ENCODE measurements around the gene EFNA4. TPM values are rescaled to one million over a fixed set of nuclear protein-coding genes. Genes with fewer than 3 reads are reported as not detected.

The EFNA4 gene
- total RNA-seq, 1 experiment from 2014 or later: 11.0 TPM

DNA sequence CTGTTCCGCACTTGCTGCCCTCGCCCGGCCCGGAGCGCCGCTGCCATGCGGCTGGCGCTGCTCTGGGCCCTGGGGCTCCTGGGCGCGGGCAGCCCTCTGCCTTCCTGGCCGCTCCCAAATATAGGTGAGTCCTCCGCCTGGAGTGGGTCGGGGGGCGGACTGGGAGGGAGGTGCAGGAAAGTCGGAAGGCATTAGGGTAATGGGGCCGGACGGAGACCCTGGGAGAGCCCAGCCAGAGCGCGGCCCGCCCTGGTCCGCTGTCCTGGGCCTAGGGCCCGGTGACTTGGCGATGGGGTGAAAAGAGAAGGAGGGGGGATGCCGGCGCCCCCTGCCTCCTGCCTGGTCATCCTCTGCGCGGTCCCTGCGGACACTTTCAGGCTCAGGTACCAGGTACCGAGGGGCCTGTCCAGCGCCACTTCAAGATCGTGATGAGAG, 12.2 kb upstream of the EFNA4 start:
- no peak for DNase-seq (ENCODE audit: low read depth)

DNA sequence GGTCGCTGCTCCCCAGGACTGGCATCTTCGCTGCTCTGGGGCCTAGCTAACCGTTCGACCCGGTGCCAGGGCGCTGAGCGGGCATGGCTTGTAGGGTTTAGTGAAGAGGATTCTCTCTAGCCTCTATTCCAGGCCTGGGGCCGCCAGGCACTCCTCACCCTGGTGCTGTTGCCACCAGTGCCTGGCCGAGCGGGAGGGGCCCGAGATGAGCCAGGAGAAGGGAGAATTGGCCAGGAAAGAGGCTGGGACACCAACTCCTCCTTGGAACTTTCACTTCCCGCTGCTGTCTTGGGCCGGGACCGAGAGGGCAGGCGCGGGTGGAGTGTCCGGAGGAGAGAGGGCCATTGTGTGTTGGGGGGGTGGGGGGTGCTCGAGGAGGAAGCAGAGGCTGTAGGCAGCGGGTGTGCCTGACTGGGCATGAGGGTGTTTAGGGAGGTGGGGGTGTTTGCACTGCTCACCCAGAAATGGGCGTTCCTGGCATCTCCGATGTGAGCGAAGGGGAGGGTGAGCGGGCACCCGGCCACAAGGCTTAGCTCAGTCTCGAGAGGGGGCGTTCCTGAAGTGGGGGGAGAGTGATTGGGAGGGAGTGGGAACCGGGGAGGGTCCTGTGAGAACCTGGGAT, 11.7 kb upstream of the EFNA4 start:
- peak; percentile 61 for DNase-seq (ENCODE audit: low read depth)

DNA sequence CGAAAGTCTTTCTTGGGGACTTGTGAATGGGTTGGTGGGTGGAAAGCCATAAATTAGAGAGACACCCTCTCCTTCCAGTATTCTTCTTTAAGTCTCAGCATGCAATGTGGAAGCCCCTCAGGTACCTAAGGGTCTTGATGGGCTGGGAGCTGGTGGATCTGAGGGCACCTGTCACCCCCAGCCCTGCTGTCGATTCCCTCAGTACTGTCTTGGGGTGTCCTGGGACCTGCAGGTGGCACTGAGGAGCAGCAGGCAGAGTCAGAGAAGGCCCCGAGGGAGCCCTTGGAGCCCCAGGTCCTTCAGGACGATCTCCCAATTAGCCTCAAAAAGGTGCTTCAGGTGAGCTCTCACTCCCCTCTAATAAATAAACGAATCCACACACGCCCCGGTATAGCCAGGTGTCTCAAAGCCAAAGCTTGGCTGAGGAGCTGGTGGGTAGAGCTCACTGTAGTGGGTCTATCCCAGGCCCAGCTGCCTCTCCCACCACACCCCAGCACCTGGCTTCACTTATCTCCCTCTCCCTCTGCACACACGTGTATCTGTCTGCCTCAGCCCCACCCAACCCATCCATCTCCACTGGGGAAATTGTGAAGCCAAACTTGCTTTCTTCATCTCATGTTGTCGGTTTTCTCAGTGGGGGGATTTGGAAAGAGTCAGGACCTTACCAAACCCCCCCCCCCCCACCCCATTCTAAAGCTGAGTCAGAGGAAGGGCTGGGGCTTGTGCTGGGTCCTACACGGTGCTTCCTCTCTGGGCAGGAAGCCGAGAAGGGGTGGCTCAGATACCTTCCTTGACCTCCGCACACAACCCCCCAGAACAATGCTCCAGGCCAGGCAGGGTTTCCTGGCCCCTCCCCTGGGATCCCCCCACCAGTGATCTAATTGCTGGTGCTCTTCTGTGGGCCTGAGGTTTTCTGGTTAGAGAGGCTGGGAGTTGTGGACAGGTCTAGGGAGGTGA, 10.8 kb upstream of the EFNA4 start:
- peak; percentile 61 for DNase-seq (ENCODE audit: low read depth)

DNA sequence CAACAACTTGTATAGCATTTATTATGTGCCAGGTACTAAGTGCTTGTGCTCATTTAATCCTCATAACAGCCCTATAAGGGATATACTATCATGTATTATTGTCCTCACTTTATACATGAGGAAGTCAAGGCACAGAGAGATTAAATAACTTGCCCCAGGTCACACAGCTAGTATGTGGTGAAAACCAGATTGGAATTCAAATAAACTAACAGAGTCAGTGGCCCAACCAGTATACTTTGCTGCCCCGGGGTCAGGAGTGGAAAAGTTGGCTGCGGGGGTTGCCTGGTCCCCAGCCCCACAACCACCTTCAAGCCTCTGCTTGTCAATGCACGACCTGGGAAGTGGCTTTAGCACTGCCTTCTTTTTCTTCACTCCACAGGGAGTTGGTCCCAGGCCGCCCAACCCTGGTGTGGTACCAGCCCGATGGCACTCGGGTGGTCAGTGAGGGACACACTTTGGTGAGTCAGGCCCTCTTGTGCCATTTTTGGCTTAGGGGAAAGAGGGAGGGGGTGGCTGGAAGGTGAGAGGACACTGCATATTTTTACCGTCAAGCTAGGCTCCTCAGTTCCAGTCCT, 9.9 kb upstream of the EFNA4 start:
- DNase-seq (ENCODE audit: low read depth): no peak

DNA sequence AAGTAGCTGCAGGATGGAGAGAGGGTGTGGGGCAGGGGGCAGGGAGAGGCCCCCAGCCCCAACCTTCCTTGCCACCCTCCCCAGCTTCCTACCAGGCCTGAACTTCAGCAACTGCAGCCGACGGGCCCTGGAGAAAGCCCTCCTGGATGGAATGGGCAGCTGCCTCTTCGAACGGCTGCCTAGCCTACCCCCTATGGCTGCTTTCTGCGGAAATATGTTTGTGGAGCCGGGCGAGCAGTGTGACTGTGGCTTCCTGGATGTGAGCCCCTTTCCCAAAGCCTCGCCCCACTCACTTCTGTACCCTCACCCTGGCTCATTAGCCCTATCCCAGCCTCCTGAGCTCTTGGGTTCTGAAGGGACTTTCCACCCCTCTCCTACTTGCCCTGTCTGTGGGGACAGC, 6.4 kb upstream of the EFNA4 start:
- no peak for DNase-seq (ENCODE audit: low read depth)

DNA sequence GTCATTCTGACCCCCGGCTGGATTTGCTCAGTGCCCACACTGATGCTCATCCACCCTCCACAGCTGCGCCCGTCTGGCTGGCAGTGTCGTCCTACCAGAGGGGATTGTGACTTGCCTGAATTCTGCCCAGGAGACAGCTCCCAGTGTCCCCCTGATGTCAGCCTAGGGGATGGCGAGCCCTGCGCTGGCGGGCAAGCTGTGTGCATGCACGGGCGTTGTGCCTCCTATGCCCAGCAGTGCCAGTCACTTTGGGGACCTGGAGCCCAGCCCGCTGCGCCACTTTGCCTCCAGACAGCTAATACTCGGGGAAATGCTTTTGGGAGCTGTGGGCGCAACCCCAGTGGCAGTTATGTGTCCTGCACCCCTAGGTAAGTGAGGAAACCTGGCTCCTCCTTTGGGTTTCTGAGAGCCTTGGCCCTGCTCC, 5.7 kb upstream of the EFNA4 start:
- DNase-seq (ENCODE audit: low read depth): no peak

DNA sequence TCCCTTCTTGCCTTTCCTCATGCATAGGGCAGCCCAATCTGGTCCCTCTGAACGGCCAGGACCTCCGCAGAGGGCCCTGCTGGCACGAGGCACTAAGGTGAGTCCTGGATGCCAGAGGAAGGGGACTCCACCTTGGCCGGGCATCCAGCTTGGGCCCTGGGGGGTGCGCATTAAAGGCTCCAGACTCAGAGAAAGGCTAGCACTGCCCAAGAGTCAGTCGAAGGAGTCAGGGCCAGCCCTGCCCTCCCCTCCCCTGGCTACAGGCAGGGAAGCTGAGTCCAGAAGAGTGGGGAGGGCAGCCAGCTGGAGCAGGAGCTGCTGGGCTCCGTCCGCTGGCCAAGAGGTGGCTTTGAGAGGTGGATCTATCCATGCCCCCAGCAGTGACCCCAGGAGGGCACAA, 2.8 kb upstream of the EFNA4 start:
- no peak for DNase-seq (ENCODE audit: low read depth)

DNA sequence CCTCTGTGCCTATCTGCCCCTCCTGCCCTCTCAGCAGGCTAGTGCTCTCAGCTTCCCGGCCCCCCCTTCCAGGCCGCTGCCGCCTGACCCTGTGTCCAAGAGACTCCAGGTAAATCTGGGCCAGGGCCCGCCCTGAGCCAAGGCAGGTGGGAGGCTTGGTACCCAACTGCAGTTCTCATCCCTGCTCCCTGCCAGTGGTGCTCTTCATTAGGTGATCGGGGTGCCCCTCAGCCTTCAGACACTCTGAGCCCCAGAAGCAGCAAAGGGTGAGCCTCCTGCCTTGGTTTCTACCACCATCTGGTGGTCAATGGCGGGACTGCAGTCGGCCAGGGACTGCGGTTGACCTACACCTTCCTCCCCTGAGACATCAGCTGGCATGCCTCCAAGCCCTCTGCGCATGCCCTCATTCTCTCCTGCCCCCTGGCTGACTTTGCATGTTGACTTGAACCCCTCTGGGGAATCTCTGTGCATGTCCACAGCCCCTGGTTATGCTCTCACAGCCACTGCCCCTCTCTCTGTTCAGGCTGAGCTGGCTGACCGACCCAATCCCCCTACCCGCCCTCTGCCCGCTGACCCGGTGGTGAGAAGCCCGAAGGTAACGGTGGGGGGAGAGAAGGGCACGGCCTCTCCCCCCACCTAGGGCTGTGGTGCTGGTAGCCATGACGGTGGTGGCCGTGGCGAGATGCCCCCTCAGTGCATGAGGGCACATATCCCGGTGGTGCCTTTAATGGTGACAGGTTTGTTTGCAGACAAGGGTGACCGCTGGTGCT, 2.0 kb upstream of the EFNA4 start:
- DNase-seq (ENCODE audit: low read depth): peak; percentile 90

DNA sequence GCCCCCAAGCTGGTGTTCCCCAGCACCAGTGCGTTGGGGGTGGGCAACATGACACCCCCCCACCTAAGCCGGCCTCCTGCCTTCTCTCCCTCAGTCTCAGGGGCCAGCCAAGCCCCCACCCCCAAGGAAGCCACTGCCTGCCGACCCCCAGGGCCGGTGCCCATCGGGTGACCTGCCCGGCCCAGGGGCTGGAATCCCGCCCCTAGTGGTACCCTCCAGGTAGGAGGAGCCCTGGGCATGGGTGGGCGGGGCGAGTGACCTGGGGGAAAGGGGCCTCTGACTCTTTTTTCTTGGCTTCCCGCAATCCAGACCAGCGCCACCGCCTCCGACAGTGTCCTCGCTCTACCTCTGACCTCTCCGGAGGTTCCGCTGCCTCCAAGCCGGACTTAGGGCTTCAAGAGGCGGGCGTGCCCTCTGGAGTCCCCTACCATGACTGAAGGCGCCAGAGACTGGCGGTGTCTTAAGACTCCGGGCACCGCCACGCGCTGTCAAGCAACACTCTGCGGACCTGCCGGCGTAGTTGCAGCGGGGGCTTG, 1.3 kb upstream of the EFNA4 start:
- DNase-seq (ENCODE audit: low read depth): no peak

DNA sequence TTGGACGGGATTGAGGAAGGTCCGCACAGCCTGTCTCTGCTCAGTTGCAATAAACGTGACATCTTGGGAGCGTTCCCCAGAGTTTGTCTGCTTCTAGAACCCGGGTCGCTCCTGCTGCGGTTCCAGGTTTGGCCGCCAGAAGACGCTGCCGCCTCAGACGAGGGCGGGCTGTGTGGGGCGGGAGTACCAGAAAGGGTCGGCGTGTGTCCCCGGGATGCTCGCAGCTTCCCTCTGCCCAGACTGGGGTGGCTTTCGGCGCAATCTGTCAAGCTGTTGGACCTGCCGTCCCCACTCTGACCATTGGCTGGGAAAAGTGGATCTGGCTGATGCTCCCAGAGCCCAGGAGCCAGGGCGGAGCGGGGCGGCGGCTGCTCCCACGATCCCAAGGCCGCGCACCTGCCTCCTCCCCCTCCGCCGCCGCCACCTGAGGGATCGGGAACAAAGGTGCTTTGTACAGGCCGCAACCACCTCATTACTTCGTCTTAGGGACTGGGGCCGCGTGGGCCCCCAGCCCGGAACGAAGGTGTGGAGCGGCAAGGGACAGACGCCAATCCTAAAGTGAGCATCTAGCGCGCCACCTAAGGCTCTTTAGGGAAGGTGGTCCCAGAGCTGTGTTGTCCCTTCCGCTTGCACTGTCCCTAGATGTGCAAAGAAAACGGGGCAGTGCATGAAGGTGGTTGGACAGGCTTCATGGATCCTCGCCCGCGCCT, 683 bp upstream of the EFNA4 start:
- DNase-seq (ENCODE audit: low read depth): no peak

DNA sequence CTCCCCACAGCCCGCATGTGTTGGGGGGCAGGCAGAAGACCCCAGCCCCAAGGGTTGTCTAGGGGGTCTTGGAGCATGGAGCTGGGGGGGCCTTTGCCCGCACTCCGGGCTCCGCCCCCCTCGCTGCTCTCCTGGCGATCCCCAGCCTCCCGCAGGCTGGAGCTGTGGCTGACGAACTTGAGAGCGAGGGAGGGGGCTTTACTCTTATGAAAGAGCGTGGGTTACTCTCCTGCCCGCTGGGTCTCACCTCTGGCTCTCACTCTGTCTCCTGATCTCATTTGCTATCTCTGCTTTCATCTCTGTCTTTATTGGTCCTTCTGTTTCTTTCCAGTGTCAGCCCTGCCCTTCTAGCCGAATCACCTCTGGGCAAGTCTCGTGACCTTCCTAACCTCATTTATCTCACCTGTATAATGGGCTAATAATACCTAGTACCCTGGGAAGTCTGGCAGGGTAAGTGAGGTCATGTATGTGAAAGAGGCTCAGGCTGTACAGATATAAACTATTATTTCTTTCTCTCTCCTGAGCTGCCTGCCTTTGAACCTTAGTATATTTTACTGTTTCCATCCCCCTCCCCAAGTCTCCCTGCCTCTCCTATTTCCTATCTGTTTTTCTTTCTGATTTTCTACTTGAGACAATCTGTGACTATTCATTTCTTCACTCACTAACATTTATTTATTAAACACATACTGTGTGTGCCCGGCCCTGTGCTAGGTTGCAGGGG, 731 bp downstream of the EFNA4 start:
- DNase-seq (ENCODE audit: low read depth): no peak

DNA sequence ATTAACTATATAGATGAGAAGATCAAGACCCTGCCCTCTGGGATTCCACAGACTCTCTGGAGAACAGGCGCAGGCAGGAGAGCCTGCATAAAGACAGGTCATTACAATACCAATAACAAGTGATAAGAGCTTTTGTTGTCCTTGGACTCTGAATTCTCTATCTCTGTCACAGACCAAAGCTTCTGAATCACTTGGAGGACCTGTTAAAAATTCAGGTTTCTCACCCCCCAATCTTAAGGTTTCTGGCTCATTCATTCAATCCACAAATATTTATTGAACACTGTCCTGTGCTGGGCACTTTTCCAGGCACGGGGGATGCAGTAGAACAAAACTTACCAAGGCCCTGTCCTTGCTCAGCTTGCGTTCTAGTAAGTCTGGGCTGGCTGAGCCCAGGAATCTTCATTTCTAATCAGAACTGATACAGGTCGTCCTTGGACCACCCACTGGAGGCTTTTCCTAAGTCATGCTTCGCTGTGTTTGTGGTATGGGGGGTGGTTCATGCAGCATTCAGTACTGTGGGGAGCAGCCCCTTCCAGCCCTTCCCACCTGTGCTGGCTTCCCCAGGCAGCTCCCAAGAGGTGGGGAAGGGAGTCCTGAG, 1.4 kb downstream of the EFNA4 start:
- DNase-seq (ENCODE audit: low read depth): no peak

DNA sequence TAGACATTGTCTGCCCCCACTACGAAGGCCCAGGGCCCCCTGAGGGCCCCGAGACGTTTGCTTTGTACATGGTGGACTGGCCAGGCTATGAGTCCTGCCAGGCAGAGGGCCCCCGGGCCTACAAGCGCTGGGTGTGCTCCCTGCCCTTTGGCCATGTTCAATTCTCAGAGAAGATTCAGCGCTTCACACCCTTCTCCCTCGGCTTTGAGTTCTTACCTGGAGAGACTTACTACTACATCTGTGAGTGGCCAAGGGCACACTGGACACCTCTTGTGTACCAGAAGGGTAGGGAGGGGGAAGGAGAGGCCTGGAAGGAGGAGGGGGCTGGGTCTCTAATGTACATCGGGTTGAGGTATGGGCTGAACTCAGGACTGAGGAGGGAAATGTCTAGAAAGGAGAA, 3.2 kb downstream of the EFNA4 start:
- DNase-seq (ENCODE audit: low read depth): no peak

DNA sequence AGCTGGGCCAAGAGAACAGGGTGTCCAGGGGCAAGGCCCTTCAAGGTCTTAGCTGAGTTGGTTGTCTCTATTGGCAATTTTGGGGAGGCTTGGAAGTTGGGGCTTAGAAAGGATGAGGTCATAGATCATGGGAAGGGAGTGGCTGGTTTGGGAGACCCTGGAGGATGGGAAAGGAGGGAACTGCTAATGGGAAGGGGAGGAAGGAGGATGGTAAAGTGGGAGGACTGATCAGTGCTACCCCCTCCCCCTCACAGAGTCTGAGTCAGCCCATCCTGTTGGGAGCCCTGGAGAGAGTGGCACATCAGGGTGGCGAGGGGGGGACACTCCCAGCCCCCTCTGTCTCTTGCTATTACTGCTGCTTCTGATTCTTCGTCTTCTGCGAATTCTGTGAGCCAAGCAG, 5.1 kb downstream of the EFNA4 start:
- peak; percentile 31 for DNase-seq (ENCODE audit: low read depth)

DNA sequence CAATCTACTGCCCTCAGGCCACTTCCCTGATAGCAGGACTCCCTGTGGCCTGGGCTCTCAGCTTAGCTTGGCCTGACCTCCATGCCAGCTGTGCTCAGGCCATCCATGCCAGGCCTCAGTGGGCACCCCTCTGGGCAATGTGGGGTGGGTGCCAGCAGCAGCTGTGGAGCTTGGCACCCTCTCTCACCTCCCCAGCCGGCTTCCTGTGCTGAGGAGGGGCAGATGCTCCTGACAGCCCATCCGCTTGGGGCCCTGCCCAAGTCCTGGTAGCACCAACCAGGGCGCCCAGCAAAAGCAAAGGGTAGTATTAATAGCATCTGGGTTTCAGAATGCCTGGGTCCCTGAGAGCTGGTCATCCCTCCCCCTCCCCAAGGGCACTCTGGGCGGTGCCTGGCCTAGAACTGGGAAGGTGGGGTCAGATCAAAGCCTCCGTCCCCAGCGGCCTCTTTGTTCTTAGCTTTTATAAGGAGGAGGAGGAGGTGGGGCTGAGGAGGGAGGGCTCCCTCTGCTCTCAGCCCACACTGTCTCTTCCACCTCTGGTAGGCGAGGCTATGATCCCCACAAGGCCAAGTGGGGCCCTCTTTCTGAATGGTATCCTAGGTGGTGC, 6.1 kb downstream of the EFNA4 start:
- no peak for DNase-seq (ENCODE audit: low read depth)

DNA sequence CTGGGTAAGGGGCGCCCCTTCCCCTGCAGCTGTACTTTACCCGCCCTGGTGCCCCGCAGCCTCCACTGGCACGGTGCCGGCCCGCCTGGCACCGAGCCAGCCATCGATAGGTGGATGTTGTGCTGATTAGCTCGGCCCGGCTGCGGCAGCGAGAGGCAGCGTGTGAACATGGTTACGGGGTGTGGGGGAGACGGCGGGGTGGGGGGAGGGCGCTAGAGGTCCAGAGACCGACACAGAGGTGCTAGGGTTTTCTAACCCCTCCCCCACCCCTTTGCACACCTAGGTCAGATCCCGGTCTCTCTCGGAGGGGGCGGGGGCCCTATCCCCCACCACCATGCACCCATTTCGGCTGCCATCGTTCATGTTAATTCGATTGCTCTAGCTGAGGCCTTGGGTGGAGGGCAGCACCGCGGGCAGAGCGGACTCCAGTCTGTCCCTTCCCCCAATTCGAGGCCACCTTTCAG, 6.7 kb downstream of the EFNA4 start:
- DNase-seq (ENCODE audit: low read depth): no peak

DNA sequence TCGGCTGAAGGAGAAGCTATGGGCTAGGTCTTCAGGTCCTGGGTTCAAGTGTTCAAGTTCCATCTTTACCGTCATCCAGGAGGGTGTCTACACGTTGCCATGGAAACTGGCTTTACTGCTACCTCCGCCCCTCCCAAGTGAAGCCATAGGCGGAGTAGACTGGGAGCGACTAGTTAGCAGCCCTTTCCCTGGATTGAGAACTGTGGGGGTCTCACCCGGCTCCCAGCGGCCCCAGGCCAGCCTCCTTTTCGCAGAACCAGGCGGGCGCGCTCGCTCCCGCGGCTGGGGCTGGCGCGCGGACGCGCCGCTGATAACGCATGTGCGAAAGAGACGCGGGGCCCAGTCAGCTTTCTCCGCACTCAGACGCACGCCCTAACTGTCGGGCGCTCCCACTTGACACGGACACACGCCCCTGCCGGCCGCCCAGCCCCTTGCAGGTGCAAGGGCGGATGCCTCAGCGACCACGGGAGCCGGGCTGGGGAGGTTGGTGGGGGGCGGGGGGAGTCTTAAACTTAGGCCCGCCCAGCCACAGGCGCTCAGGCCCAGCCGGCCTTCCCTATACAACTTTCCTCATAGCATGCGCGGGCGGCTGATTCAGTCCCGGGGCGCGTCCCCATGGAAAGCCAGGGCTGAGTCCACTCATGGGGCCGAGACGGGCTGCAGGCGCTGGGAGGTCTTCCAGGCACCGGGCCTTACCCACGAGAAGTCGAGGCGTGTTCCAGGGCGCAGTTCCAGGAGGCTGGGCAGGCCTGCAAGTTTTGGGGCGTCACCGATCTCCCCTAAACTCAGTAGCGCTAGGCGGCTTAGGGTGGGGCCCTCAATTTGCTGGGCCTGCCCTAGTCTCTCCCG, 7.4 kb downstream of the EFNA4 start:
- no peak for DNase-seq (ENCODE audit: low read depth)

DNA sequence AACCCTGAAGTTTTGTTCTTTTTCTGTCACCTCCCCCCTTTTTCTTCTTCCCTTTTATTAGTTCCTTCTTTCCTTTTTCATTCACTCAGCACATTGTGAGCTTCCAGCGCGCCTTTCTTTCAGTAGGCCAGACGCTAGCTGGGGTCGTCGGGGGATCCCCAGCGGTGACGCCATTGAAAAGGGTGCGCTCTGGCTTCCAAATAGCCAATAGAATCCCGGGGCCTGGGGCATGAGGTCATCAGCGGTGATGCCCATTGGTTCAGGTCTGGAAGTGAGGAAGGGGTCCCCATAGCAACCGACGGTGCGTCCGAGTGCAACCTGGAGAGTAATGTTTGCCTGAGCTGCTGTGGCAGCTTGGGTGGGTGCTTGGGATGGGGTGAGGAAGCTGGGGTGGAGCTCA, 8.2 kb downstream of the EFNA4 start:
- DNase-seq (ENCODE audit: low read depth): no peak

Measured in HT1080 (cell line).